Upper lobe of left lung (tissue), 4 donors: ENCODE results near the gene PRKG1.

Source experiments
- EP300 ChIP-seq, 4 donors: sonication (generic); formaldehyde crosslinking; IDR thresholded peaks; one replicate each; pipeline ENCODE4 v1.5.1; 2017; ENCODE audit warnings: antibody characterized with exemption in 4 of 4, control low read depth in 2 of 4
- POLR2A ChIP-seq, 4 donors: fragments of 450-650 bp; IDR thresholded peaks; one replicate each; pipeline ENCODE4 v1.5.1; 2016 to 2017; ENCODE audit warnings: antibody characterized with exemption in 4 of 4, mild to moderate bottlenecking in 2 of 4
- POLR2AphosphoS5 ChIP-seq, 2 donors: sonication (generic); formaldehyde crosslinking; IDR thresholded peaks; one replicate each; pipeline ENCODE4 v1.5.1; 2017; ENCODE audit warnings: antibody characterized with exemption in 2 of 2
- TF ChIP-seq, protein P1 (sequence below), 6 experiments: fragments of 450-650 bp in 4 of 6; fragments of 200-600 bp in 2 of 6; sonication (generic) in 2 of 6; IDR thresholded peaks; one replicate each; pipeline ENCODE4 v1.5.1; 2016 to 2019; ENCODE audit warnings: antibody characterized with exemption in 6 of 6

DNA sequence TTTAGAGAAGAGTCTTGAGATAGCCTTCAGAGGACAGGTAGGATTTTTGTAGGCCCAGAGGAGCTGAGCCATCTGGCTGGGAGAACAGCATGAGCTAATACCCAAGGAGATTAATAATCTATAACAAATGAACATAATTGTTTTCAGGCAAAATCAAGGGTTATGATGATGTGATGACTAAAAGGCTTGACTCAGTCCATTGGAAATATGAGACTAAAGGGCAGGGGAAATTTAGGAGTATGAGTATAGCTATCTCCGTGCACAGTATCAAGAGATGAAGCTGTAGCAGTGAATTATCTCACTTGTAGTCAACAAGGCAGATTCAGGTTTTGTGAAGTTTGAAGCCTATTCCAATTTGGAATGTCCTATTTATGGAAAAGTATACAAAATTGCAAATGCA is 585.1 kb downstream of the PRKG1 start:
- TF ChIP-seq, protein P1, sequence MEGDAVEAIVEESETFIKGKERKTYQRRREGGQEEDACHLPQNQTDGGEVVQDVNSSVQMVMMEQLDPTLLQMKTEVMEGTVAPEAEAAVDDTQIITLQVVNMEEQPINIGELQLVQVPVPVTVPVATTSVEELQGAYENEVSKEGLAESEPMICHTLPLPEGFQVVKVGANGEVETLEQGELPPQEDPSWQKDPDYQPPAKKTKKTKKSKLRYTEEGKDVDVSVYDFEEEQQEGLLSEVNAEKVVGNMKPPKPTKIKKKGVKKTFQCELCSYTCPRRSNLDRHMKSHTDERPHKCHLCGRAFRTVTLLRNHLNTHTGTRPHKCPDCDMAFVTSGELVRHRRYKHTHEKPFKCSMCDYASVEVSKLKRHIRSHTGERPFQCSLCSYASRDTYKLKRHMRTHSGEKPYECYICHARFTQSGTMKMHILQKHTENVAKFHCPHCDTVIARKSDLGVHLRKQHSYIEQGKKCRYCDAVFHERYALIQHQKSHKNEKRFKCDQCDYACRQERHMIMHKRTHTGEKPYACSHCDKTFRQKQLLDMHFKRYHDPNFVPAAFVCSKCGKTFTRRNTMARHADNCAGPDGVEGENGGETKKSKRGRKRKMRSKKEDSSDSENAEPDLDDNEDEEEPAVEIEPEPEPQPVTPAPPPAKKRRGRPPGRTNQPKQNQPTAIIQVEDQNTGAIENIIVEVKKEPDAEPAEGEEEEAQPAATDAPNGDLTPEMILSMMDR (IDR thresholded peaks at IDR 0.05) = no peak
- no peak for TF ChIP-seq POLR2A (IDR thresholded peaks at IDR 0.05)
- TF ChIP-seq POLR2AphosphoS5 (IDR thresholded peaks at IDR 0.05) = no peak
- TF ChIP-seq EP300 (IDR thresholded peaks at IDR 0.05) = no peak
